ENCODE data around the gene TCEAL1. TPM values are rescaled to one million over a fixed set of nuclear protein-coding genes. Genes with fewer than 3 reads are reported as not detected.
"Not testable (repeated sequence)": the region's sequence is repeated elsewhere in the genome, so short reads cannot be mapped to it uniquely, and the experiment has no call there.

The TCEAL1 gene
- total and polyA plus RNA-seq, 8 donors = 5.9 to 31.9 (median 10.2) TPM

- Histone ChIP-seq H3K9me3 (no peaks in the 10 kb centered on the region), H3K4me3 (no peak overlapping the region), H3K27ac (no peak overlapping the region), H3K36me3 (no peaks in the 10 kb centered on the region), H3K27me3 (peaks cover 0 to 3% (median 0%) of the 10 kb centered on the region in 4 donors), H3K4me1 (no peaks in the 10 kb centered on the region)
- 52 to 89% methylated on average over 1 of the region's 1 CpG for WGBS, 2 donors
- no peak for DNase-seq
- TF ChIP-seq CTCF (IDR thresholded peaks at IDR 0.05) = no peak
- intact Hi-C loops (cut with DNase I) = no loop called here
- no peak for ATAC-seq
- peak; percentile 32 for FAIRE-seq
These were observed 18.9 kb downstream of the TCEAL1 start for GRCh38 chrX:103647630-103648029.

- TF ChIP-seq CTCF (IDR thresholded peaks at IDR 0.05) = no peak
- WGBS, 2 donors = 92 to 95% methylated on average over 2 of the region's 2 CpGs
- DNase-seq = no peak
- Histone ChIP-seq H3K9me3 (no peaks in the 10 kb centered on the region), H3K27ac (no peak overlapping the region), H3K4me3 (no peak overlapping the region), H3K4me1 (no peaks in the 10 kb centered on the region), H3K36me3 (no peaks in the 10 kb centered on the region), H3K27me3 (no peaks in the 10 kb centered on the region)
- intact Hi-C loops (cut with DNase I) = no loop called here
- no peak for FAIRE-seq
- ATAC-seq = no peak
These were observed 22.5 kb downstream of the TCEAL1 start for GRCh38 chrX:103651151-103651773.

GRCh38 chrX:103655230-103656000, 26.6 kb downstream of the TCEAL1 start:
- H3K27me3 ChIP-seq; H3K9me3 ChIP-seq; H3K36me3 ChIP-seq; intact Hi-C loops (cut with DNase I); H3K4me1 ChIP-seq; H3K27ac ChIP-seq; H3K4me3 ChIP-seq; DNase-seq; FAIRE-seq; ATAC-seq: not testable (repeated sequence)
- 84 to 89% methylated on average over 7 of the region's 7 CpGs for WGBS, 2 donors

- FAIRE-seq (no peak), ATAC-seq (no peak), DNase-seq (no peak)
- Histone ChIP-seq H3K9me3 (no peaks in the 10 kb centered on the region), H3K36me3 (no peaks in the 10 kb centered on the region), H3K4me3 (no peak overlapping the region), H3K27ac (no peak overlapping the region), H3K27me3 (no peaks in the 10 kb centered on the region), H3K4me1 (no peaks in the 10 kb centered on the region)
- no peak for TF ChIP-seq CTCF (IDR thresholded peaks at IDR 0.05)
- WGBS, 2 donors = 49 to 73% methylated on average over 3 of the region's 3 CpGs
- intact Hi-C loops (cut with DNase I) = no loop called here
These were observed 27.8 kb downstream of the TCEAL1 start for GRCh38 chrX:103656617-103657016.

- H3K36me3 ChIP-seq; H3K4me3 ChIP-seq; ATAC-seq; H3K9me3 ChIP-seq; DNase-seq; H3K27ac ChIP-seq; intact Hi-C loops (cut with DNase I); H3K27me3 ChIP-seq; FAIRE-seq; H3K4me1 ChIP-seq: not testable (repeated sequence)
- 96 to 97% methylated on average over 2 of the region's 2 CpGs for WGBS, 2 donors
These were observed 28.3 kb downstream of the TCEAL1 start for GRCh38 chrX:103657066-103657465.
